Chondrocyte (in vitro differentiated cells): ENCODE results near the gene HDAC9. TPM values are rescaled to one million over a fixed set of nuclear protein-coding genes. Genes with fewer than 3 reads are reported as not detected.

Source experiments
- DNase-seq: peaks from one replicate; pipeline ENCODE4 v3.0.0; 2021; ENCODE audit warnings: mixed read lengths, low spot score
- H3K27ac Mint-ChIP-seq: one replicate; pipeline ENCODE4 v1.8.0; 2021; ENCODE audit warnings: mild to moderate bottlenecking, moderate library complexity, mixed read lengths; ENCODE audit not compliant: unreplicated experiment
- H3K27me3 Mint-ChIP-seq: 2 replicates; pipeline ENCODE4 v1.8.0; 2021; ENCODE audit warnings: low read depth, mixed read lengths
- H3K36me3 Mint-ChIP-seq: 2 replicates; pipeline ENCODE4 v1.8.0; 2021; ENCODE audit warnings: low read depth, mixed read lengths
- H3K4me1 Mint-ChIP-seq: 2 replicates; pipeline ENCODE4 v1.8.0; 2021; ENCODE audit warnings: low read depth, mild to moderate bottlenecking, mixed read lengths
- H3K4me3 Mint-ChIP-seq: one replicate; pipeline ENCODE4 v1.8.0; 2021; ENCODE audit warnings: mild to moderate bottlenecking, moderate library complexity, mixed read lengths; ENCODE audit not compliant: unreplicated experiment
- H3K9me3 Mint-ChIP-seq: 2 replicates; pipeline ENCODE4 v1.8.0; 2021; ENCODE audit warnings: low read depth, mixed read lengths
- long read RNA-seq: library from polyadenylated mRNA; stranded (forward); transcript quantifications from one replicate; pipeline ENCODE4 v2.0.0, GENCODE V29; 2021
- total RNA-seq: library from RNA; stranded (reverse); gene quantifications from 3 replicates; pipeline ENCODE4 v1.2.1, GENCODE V29; 2021
- TF ChIP-seq, protein P1 (sequence below): fragments of 200-600 bp; sonication (generic); IDR thresholded peaks from 2 replicates; pipeline ENCODE4 v1.5.0; 2021; ENCODE audit warnings: antibody characterized with exemption, mild to moderate bottlenecking, moderate library complexity

The HDAC9 gene
- 5.0 to 6.1 TPM (median 5.9 TPM) in 3 replicates for total RNA-seq
- long read RNA-seq, partial matches to known transcripts = 0 of 5 reads
- long read RNA-seq, other reads (novel, unspliced or antisense) = 4 of 5 reads

DNA sequence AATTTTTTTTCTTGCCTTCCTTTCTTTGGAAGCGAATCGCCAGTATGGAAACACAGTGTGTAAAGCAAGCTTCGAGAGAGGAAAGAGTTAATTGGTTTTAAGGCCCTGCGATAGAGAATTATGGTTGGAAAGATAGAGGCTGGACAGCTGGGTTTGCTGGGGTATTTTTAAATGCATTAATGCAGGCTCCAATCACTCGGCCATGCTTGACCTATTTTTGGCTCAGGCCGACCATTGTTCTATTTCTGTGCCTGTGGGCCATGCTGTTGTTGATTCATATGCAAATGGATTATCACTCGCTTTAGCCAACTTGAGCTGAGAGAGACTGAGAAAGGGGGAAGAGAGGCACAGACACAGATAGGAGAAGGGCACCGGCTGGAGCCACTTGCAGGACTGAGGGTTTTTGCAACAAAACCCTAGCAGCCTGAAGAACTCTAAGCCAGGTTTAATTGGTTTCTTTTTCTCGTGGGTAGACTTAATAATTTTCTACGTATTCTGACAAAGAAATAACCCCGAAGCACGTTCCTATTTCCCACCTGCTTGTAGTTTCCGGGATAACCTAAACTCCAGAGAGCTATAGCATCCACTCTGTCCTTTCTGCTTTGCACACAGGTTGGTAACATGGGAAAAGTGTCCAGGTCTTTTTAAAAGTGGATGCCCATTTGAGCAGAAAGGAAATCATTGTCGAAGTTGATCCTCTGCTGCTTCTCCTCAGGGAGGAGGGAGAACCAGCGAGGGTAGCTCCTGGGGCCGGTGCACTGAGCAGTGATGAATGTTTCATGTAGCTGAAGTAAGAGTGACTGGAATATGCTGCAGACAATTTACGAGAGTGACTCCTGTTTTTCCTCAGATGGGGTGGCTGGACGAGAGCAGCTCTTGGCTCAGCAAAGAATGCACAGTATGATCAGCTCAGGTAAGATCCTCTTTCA lies at the start of gene HDAC9:
Gene HDAC9, plus strand, starts transcription at position 338 of the 929 bp plus-strand sequence. Its CDS starts 554 bp downstream, at position 892.
- peak within 1 kb of the TSS; percentile 84 for H3K27ac Mint-ChIP-seq
- H3K27me3 Mint-ChIP-seq = no peaks in the 10 kb centered on the region
- no peak for DNase-seq
- no peaks in the 10 kb centered on the region for H3K36me3 Mint-ChIP-seq
- peaks cover 48% of the 10 kb centered on the region for H3K4me1 Mint-ChIP-seq
- peak within 1 kb of the TSS; percentile 59 for H3K4me3 Mint-ChIP-seq
- TF ChIP-seq, protein P1, sequence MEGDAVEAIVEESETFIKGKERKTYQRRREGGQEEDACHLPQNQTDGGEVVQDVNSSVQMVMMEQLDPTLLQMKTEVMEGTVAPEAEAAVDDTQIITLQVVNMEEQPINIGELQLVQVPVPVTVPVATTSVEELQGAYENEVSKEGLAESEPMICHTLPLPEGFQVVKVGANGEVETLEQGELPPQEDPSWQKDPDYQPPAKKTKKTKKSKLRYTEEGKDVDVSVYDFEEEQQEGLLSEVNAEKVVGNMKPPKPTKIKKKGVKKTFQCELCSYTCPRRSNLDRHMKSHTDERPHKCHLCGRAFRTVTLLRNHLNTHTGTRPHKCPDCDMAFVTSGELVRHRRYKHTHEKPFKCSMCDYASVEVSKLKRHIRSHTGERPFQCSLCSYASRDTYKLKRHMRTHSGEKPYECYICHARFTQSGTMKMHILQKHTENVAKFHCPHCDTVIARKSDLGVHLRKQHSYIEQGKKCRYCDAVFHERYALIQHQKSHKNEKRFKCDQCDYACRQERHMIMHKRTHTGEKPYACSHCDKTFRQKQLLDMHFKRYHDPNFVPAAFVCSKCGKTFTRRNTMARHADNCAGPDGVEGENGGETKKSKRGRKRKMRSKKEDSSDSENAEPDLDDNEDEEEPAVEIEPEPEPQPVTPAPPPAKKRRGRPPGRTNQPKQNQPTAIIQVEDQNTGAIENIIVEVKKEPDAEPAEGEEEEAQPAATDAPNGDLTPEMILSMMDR = no peak
- no peaks in the 10 kb centered on the region for H3K9me3 Mint-ChIP-seq

GRCh38 chr7:18445916-18446520 lies 49.5 kb upstream of the HDAC9 start:
- TF ChIP-seq, protein P1 = no peak
- no peak for DNase-seq
- H3K9me3 Mint-ChIP-seq = no peaks in the 10 kb centered on the region
- H3K4me1 Mint-ChIP-seq = no peaks in the 10 kb centered on the region
- no peaks in the 10 kb centered on the region for H3K36me3 Mint-ChIP-seq
- no peaks in the 10 kb centered on the region for H3K27me3 Mint-ChIP-seq
- H3K4me3 Mint-ChIP-seq = no peak overlapping the region
- no peak overlapping the region for H3K27ac Mint-ChIP-seq

GRCh38 chr7:18450019-18450418 lies 45.5 kb upstream of the HDAC9 start:
- no peak for DNase-seq
- Mint-ChIP-seq H3K4me3 (no peak overlapping the region), H3K36me3 (no peaks in the 10 kb centered on the region), H3K27me3 (no peaks in the 10 kb centered on the region), H3K4me1 (no peaks in the 10 kb centered on the region), H3K9me3 (peaks cover 3% of the 10 kb centered on the region), H3K27ac (no peak overlapping the region)
- TF ChIP-seq, protein P1 = no peak

DNA sequence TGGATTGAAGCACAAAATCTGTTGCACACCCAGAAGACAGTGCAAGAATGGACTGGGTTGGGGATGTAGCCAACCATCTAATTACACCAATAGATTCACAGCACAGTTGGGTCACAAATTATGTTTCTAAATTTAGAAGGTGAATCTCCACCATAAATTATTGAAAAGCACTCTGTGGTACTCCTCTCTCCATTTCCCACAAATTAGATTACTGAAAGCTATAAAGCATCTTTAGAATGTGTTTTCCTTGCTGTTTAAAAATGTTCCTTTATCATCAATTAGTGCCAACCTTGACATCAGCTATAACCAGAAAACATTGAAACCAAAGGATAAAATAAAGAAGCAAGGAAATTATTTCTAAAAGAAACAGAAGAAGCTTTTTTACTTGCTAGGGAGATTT lies 39.9 kb upstream of the HDAC9 start:
- Mint-ChIP-seq H3K27me3 (no peaks in the 10 kb centered on the region), H3K36me3 (no peaks in the 10 kb centered on the region), H3K4me1 (peaks cover 4% of the 10 kb centered on the region), H3K27ac (no peak overlapping the region), H3K4me3 (no peak overlapping the region), H3K9me3 (peaks cover 3% of the 10 kb centered on the region)
- no peak for DNase-seq
- TF ChIP-seq, protein P1 = no peak

DNA sequence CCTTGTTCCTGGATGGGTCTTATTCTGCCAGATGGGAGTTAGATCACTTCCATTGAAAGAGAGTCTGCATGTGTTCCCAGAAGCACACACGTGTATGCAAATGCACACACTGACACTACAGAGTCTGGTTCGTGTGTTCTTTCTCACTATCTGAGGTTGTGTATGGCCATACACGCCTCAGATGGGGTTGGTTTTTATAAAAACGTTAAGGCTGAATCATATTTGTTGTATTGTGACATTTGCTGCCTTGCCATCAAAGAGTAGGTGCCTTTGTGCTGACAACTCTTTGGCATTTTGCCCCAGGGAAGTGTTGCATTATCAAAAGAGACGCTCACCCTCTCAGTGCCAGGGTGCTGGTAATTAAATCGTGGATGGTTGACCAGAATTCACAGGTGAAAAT lies 37.7 kb upstream of the HDAC9 start:
- no peaks in the 10 kb centered on the region for H3K36me3 Mint-ChIP-seq
- DNase-seq = no peak
- H3K27ac Mint-ChIP-seq = no peak overlapping the region
- no peaks in the 10 kb centered on the region for H3K9me3 Mint-ChIP-seq
- H3K4me3 Mint-ChIP-seq = no peak overlapping the region
- TF ChIP-seq, protein P1 = no peak
- H3K27me3 Mint-ChIP-seq = no peaks in the 10 kb centered on the region
- peaks cover 4% of the 10 kb centered on the region for H3K4me1 Mint-ChIP-seq
